Endodermal cell (in vitro differentiated cells): Measurements from ENCODE around the gene GNB1L. TPM values are rescaled to one million over a fixed set of nuclear protein-coding genes. Genes with fewer than 3 reads are reported as not detected.

Experiments
- DNase-seq: peaks from one replicate; pipeline ENCODE4 v3.0.0-alpha.2; 2017
- H3K27ac ChIP-seq: 2 replicates; pipeline ENCODE4 v1.5.1; 2013; ENCODE audit warnings: mild to moderate bottlenecking, low read depth, low read length, moderate library complexity
- H3K27me3 ChIP-seq: 2 replicates; pipeline ENCODE4 v1.6.1; 2013; ENCODE audit warnings: mild to moderate bottlenecking, low read length, moderate library complexity; ENCODE audit not compliant: insufficient read depth, control insufficient read depth, poor library complexity, severe bottlenecking
- H3K36me3 ChIP-seq: 2 replicates; pipeline ENCODE4 v1.7.0; 2013; ENCODE audit warnings: mild to moderate bottlenecking, low read length, moderate library complexity; ENCODE audit not compliant: control insufficient read depth, insufficient read depth
- H3K4me1 ChIP-seq: one replicate; pipeline ENCODE4 v1.7.0; 2013; ENCODE audit warnings: low read length; ENCODE audit not compliant: control insufficient read depth, insufficient read depth
- H3K4me3 ChIP-seq: 2 replicates; pipeline ENCODE4 v1.5.1; 2013; ENCODE audit warnings: mild to moderate bottlenecking, low read length, moderate library complexity
- H3K9ac ChIP-seq: 2 replicates; pipeline ENCODE4 v1.6.1; 2013; ENCODE audit warnings: mild to moderate bottlenecking, low read length, moderate library complexity; ENCODE audit not compliant: poor library complexity, severe bottlenecking; ENCODE audit errors: extremely low read depth
- H3K9me3 ChIP-seq: 2 replicates; pipeline ENCODE4 v1.6.1; 2013; ENCODE audit warnings: mild to moderate bottlenecking, low read length, moderate library complexity; ENCODE audit not compliant: control insufficient read depth
- H3K27ac Mint-ChIP-seq: 2 replicates; pipeline ENCODE4 v1.8.0; 2020; ENCODE audit warnings: mixed read lengths
- H3K27me3 Mint-ChIP-seq: 2 replicates; pipeline ENCODE4 v1.8.0; 2021; ENCODE audit warnings: mild to moderate bottlenecking, mixed read lengths; ENCODE audit not compliant: insufficient read depth
- H3K36me3 Mint-ChIP-seq: 2 replicates; pipeline ENCODE4 v1.8.0; 2020; ENCODE audit warnings: low read depth, mixed read lengths
- H3K4me1 Mint-ChIP-seq: 2 replicates; pipeline ENCODE4 v1.8.0; 2020; ENCODE audit warnings: mixed read lengths
- H3K4me3 Mint-ChIP-seq: 2 replicates; pipeline ENCODE4 v1.8.0; 2020; ENCODE audit warnings: mild to moderate bottlenecking, moderate library complexity, mixed read lengths
- H3K9me3 Mint-ChIP-seq: 2 replicates; pipeline ENCODE4 v1.8.0; 2020; ENCODE audit warnings: mild to moderate bottlenecking, mixed read lengths
- WGBS, 2 experiments: methylation state at CpG; one replicate each; pipeline versions ENCODE4 v1.1.5 to v1.1.7; 2013; ENCODE audit warnings: missing lambda C conversion rate in 2 of 2, mixed read lengths in 1 of 2; ENCODE audit not compliant: insufficient coverage in 1 of 2, insufficient read length in 1 of 2; 5-methylcytosine and 5-hydroxymethylcytosine counted together
- total RNA-seq, 2 donors: library from RNA; stranded (reverse); fragmentation: NEBNext Ultra II Directional in 1 of 2; extraction: Animal tissue kit (Norgen Biotek cat#: 25700) in 1 of 2; gene quantifications; 2 replicates in 1 of 2; 3 replicates in 1 of 2; pipeline ENCODE4 v1.2.1, GENCODE V29; 2021
- TF ChIP-seq, protein P1 (sequence below): fragments of 200-600 bp; sonication (generic); conservative IDR thresholded peaks from 2 replicates; pipeline ENCODE4 v1.5.0; 2021; ENCODE audit warnings: antibody characterized with exemption, mild to moderate bottlenecking

Gene GNB1L
- total RNA-seq, 2 donors from 2014 or later, result 9.5 to 12.2 TPM

DNA sequence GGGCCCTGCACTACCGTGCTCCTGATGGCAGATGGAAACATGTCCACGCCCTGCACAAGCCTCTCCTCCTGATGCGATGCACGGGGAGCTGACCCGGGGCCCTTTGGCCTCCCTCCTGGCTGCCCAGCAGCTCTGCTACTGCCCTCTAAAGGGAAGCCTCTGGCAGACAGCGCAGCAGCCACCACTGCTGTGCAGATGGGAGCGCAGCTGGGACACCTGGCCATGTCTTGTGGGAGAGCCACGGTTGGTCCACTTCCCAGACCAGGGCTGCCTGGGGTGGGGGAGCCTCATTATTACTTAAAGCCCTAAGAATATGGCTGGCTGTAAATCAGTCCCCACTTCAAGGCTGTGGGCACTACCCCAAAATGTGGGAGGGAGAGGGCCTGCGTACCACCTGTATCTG, 55.8 kb downstream of the GNB1L start:
- H3K4me3 Mint-ChIP-seq, result no peak overlapping the region
- TF ChIP-seq, protein P1, sequence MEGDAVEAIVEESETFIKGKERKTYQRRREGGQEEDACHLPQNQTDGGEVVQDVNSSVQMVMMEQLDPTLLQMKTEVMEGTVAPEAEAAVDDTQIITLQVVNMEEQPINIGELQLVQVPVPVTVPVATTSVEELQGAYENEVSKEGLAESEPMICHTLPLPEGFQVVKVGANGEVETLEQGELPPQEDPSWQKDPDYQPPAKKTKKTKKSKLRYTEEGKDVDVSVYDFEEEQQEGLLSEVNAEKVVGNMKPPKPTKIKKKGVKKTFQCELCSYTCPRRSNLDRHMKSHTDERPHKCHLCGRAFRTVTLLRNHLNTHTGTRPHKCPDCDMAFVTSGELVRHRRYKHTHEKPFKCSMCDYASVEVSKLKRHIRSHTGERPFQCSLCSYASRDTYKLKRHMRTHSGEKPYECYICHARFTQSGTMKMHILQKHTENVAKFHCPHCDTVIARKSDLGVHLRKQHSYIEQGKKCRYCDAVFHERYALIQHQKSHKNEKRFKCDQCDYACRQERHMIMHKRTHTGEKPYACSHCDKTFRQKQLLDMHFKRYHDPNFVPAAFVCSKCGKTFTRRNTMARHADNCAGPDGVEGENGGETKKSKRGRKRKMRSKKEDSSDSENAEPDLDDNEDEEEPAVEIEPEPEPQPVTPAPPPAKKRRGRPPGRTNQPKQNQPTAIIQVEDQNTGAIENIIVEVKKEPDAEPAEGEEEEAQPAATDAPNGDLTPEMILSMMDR, result no peak
- Histone ChIP-seq H3K9me3 (no peaks in the 10 kb centered on the region), H3K9ac (no peak overlapping the region), H3K4me1 (no peaks in the 10 kb centered on the region), H3K27ac (no peak overlapping the region), H3K4me3 (no peak overlapping the region), H3K36me3 (no peaks in the 10 kb centered on the region), H3K27me3 (no peaks in the 10 kb centered on the region)
- WGBS, 2 experiments, result 90% methylated on average over 9 of the region's 9 CpGs
- DNase-seq, result no peak
- no peaks in the 10 kb centered on the region for H3K4me1 Mint-ChIP-seq
- H3K27ac Mint-ChIP-seq, result no peak overlapping the region
- no peaks in the 10 kb centered on the region for H3K27me3 Mint-ChIP-seq
- no peaks in the 10 kb centered on the region for H3K9me3 Mint-ChIP-seq
- H3K36me3 Mint-ChIP-seq, result peaks cover 2% of the 10 kb centered on the region

DNA sequence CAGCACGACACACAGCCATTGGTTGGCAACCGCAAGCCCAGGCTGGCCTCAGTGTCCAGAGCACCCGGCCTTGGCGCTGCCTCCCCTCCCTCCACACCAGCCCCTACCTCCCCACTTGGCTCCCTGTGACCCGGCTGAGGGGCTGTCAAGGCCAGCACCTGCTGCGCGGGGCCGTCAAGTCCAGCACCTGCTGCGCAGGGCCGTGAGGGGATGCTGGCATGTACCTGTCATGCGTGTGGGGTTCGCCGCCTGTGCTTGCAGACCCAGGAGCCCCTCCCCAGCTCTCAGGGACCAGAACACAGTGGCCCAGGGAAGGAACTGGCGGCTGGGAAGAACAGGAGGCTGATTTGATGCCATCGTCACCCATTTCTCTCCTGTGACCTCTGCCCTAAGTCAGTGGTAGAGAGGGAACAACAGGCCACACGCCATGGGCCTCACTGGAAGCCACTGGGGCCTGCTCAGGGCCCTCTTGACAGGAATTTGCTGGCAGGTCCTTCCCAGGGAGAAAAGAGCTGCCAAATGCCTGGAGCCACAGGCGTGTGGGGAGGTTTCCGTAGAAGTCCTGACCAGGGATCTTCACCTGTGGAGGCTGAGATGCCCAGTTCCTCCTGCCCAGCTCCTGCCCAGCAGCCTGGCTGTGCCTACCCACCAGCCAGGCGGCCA, 56.5 kb downstream of the GNB1L start:
- Histone ChIP-seq H3K9me3 (no peaks in the 10 kb centered on the region), H3K4me3 (no peak overlapping the region), H3K27me3 (no peaks in the 10 kb centered on the region), H3K4me1 (no peaks in the 10 kb centered on the region), H3K36me3 (no peaks in the 10 kb centered on the region), H3K9ac (no peak overlapping the region), H3K27ac (no peak overlapping the region)
- Mint-ChIP-seq H3K4me1 (no peaks in the 10 kb centered on the region), H3K27ac (no peak overlapping the region), H3K9me3 (no peaks in the 10 kb centered on the region), H3K4me3 (no peak overlapping the region), H3K27me3 (no peaks in the 10 kb centered on the region), H3K36me3 (peaks cover 2% of the 10 kb centered on the region)
- TF ChIP-seq, protein P1, result no peak
- WGBS, 2 experiments, result 92 to 93% methylated on average over 5 to 19 of the region's 19 CpGs
- no peak for DNase-seq

DNA sequence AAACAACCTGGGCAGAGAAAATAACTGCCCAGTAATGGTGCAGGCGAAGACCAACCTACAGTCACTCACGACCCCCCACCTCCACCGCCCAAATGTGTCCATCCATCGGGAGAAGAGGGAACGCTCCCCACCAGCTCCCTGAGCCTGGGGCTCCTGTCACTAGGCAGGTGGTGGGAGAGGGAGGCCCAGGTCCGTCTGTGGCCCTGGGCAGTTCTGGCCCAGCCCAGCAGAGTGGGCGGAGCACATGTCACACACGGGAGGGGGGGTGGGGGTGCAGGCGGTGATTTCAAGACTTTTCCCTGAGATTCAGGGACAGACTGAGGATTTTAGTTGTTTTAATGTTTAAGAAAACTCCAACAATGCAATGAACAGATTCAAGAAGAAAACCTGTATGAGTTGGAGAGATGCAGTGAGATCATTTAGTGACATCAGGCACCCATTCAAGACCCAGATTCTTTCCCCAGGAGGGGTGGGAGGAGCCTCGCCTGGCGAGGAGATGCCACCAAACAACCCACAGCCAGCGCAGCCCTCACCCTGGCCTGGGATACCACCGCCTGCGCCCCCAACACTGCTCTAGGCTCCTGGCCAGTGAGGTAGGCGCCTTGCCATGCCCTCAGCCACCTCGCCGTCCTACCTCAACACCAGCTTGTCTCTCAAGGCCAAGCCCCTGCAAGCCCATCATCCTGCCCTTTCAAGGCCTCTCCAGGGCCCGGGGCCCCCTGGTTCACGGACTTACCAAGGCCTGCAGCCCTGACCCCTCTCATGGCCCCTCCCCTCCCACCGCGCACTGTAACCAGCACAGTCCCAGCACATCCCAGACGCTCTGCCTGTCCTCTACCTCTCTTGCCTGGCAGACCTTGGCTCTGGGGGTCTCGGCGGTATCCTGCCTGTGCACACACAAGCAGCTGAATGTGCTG, 57.3 kb downstream of the GNB1L start:
- H3K9ac ChIP-seq, result no peak overlapping the region
- H3K9me3 ChIP-seq, result no peaks in the 10 kb centered on the region
- WGBS, 2 experiments, result 83 to 90% methylated on average over 8 to 24 of the region's 24 CpGs
- Mint-ChIP-seq H3K36me3 (peaks cover 2% of the 10 kb centered on the region), H3K27ac (no peak overlapping the region), H3K4me1 (no peaks in the 10 kb centered on the region), H3K9me3 (no peaks in the 10 kb centered on the region), H3K4me3 (no peak overlapping the region), H3K27me3 (no peaks in the 10 kb centered on the region)
- no peak overlapping the region for H3K4me3 ChIP-seq
- no peak overlapping the region for H3K27ac ChIP-seq
- H3K36me3 ChIP-seq, result no peaks in the 10 kb centered on the region
- no peaks in the 10 kb centered on the region for H3K4me1 ChIP-seq
- no peak for DNase-seq
- TF ChIP-seq, protein P1, result no peak
- no peaks in the 10 kb centered on the region for H3K27me3 ChIP-seq
